ENCODE results near the gene CAMK1D. TPM values are rescaled to one million over a fixed set of nuclear protein-coding genes. Genes with fewer than 3 reads are reported as not detected.

The CAMK1D gene
- total RNA-seq, 2 donors from 2014 or later = 4.5 to 7.8 TPM

DNA sequence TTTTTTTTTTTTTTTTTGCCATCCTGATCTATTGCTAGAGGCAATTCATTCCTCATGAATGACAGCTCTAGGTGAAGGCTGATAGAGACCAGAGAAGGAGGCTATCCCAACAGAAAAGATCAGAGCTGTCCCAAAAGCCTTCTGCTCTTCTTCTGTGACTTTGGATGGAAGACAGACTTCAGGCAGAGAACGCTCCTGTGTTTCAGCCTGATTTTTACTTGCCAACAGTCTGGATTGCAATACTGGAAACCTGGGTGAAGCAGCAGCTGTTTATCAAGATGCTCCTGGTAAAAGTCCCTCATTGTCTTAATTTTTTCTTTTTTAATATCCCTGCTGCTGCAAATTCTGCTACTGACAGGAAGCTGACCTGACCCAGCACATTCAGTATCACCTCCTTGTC lies 432.6 kb downstream of the CAMK1D start:
- TF ChIP-seq, protein P1, sequence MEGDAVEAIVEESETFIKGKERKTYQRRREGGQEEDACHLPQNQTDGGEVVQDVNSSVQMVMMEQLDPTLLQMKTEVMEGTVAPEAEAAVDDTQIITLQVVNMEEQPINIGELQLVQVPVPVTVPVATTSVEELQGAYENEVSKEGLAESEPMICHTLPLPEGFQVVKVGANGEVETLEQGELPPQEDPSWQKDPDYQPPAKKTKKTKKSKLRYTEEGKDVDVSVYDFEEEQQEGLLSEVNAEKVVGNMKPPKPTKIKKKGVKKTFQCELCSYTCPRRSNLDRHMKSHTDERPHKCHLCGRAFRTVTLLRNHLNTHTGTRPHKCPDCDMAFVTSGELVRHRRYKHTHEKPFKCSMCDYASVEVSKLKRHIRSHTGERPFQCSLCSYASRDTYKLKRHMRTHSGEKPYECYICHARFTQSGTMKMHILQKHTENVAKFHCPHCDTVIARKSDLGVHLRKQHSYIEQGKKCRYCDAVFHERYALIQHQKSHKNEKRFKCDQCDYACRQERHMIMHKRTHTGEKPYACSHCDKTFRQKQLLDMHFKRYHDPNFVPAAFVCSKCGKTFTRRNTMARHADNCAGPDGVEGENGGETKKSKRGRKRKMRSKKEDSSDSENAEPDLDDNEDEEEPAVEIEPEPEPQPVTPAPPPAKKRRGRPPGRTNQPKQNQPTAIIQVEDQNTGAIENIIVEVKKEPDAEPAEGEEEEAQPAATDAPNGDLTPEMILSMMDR (conservative IDR thresholded peaks at IDR 0.05) = no peak
- no peak overlapping the region for H3K4me3 Mint-ChIP-seq
- H3K27me3 ChIP-seq (ENCODE audit: control insufficient read depth, insufficient read depth, low read length, poor library complexity, severe bottlenecking) = no peaks in the 10 kb centered on the region
- H3K9me3 Mint-ChIP-seq = no peaks in the 10 kb centered on the region
- H3K4me1 Mint-ChIP-seq = no peaks in the 10 kb centered on the region
- no peaks in the 10 kb centered on the region for H3K36me3 Mint-ChIP-seq (ENCODE audit: low read depth)
- H3K9me3 ChIP-seq (ENCODE audit: control insufficient read depth, low read length) = no peaks in the 10 kb centered on the region
- no peak overlapping the region for H3K9ac ChIP-seq (ENCODE audit: extremely low read depth, low read length, poor library complexity, severe bottlenecking)
- 86 to 100% methylated on average over 1 of the region's 1 CpG for WGBS, 2 experiments (ENCODE audit: insufficient coverage in 1 of 2, insufficient read length in 1 of 2)
- H3K4me3 ChIP-seq (ENCODE audit: low read length) = no peak overlapping the region
- H3K36me3 ChIP-seq (ENCODE audit: control insufficient read depth, insufficient read depth, low read length) = no peaks in the 10 kb centered on the region
- no peak for DNase-seq
- H3K27ac ChIP-seq (ENCODE audit: low read depth, low read length) = no peak overlapping the region
- no peaks in the 10 kb centered on the region for H3K27me3 Mint-ChIP-seq (ENCODE audit: insufficient read depth)
- H3K27ac Mint-ChIP-seq = no peak overlapping the region
- H3K4me1 ChIP-seq (ENCODE audit: control insufficient read depth, insufficient read depth, low read length) = no peaks in the 10 kb centered on the region

DNA sequence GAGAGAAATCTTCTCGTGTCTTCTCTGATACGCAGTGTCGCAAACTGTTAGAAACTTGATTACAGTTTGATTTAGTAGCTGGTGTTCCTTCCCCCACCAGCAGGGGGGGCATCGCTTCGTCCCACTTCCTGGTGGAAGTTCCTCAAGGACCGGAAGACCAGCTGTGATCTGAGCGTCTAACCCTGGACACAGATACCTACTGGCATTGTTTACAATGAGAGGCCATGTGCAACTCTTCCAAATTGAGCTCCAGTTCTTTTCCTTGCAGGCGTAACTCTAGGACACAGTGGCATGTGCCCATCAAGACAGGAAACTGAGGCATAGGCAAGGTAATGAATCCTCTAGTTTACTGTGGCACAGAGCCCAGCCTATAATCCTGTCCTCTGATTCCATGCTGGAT lies 433.2 kb downstream of the CAMK1D start:
- Histone ChIP-seq H3K36me3 (ENCODE audit: control insufficient read depth, insufficient read depth, low read length) (no peaks in the 10 kb centered on the region), H3K4me1 (ENCODE audit: control insufficient read depth, insufficient read depth, low read length) (no peaks in the 10 kb centered on the region), H3K4me3 (ENCODE audit: low read length) (no peak overlapping the region), H3K27ac (ENCODE audit: low read depth, low read length) (no peak overlapping the region), H3K9ac (ENCODE audit: extremely low read depth, low read length, poor library complexity, severe bottlenecking) (no peak overlapping the region), H3K27me3 (ENCODE audit: control insufficient read depth, insufficient read depth, low read length, poor library complexity, severe bottlenecking) (no peaks in the 10 kb centered on the region), H3K9me3 (ENCODE audit: control insufficient read depth, low read length) (no peaks in the 10 kb centered on the region)
- Mint-ChIP-seq H3K4me1 (no peaks in the 10 kb centered on the region), H3K4me3 (no peak overlapping the region), H3K27me3 (ENCODE audit: insufficient read depth) (no peaks in the 10 kb centered on the region), H3K36me3 (ENCODE audit: low read depth) (no peaks in the 10 kb centered on the region), H3K27ac (no peak overlapping the region), H3K9me3 (no peaks in the 10 kb centered on the region)
- 76 to 90% methylated on average over 7 to 8 of the region's 8 CpGs for WGBS, 2 experiments (ENCODE audit: insufficient coverage in 1 of 2, insufficient read length in 1 of 2)
- DNase-seq = peak; percentile 84
- TF ChIP-seq, protein P1 (conservative IDR thresholded peaks at IDR 0.05) = peak; percentile 89

DNA sequence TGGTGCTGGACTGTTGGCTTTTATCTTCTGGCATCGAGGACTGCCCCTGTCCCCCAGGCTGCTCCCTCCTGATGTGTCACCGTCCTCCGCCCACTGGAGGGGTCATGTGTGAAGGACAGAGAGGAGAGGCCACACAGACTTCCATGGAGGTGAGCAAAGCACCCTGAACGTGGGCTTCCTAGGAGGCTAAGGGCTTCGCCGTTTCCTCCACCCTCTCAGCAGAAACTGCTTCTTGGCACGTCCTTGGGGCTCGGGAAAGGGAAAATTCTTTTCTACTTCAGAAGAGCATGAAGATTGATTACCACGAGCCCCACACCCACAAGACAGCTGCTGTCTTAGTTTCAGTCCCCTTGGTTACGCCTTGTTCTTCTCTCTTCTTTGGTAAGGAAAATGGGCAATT lies 433.9 kb downstream of the CAMK1D start:
- Histone ChIP-seq H3K27ac (ENCODE audit: low read depth, low read length) (peak overlapping the region; percentile 54), H3K9me3 (ENCODE audit: control insufficient read depth, low read length) (no peaks in the 10 kb centered on the region), H3K4me3 (ENCODE audit: low read length) (no peak overlapping the region), H3K4me1 (ENCODE audit: control insufficient read depth, insufficient read depth, low read length) (no peaks in the 10 kb centered on the region), H3K36me3 (ENCODE audit: control insufficient read depth, insufficient read depth, low read length) (no peaks in the 10 kb centered on the region), H3K27me3 (ENCODE audit: control insufficient read depth, insufficient read depth, low read length, poor library complexity, severe bottlenecking) (no peaks in the 10 kb centered on the region), H3K9ac (ENCODE audit: extremely low read depth, low read length, poor library complexity, severe bottlenecking) (no peak overlapping the region)
- 79 to 92% methylated on average over 8 to 10 of the region's 10 CpGs for WGBS, 2 experiments (ENCODE audit: insufficient coverage in 1 of 2, insufficient read length in 1 of 2)
- Mint-ChIP-seq H3K27ac (no peak overlapping the region), H3K36me3 (ENCODE audit: low read depth) (no peaks in the 10 kb centered on the region), H3K4me1 (no peaks in the 10 kb centered on the region), H3K9me3 (no peaks in the 10 kb centered on the region), H3K27me3 (ENCODE audit: insufficient read depth) (no peaks in the 10 kb centered on the region), H3K4me3 (no peak overlapping the region)
- no peak for DNase-seq
- TF ChIP-seq, protein P1 (conservative IDR thresholded peaks at IDR 0.05) = no peak

All from endodermal cell (in vitro differentiated cells).